ENCODE results near the gene TSEN54. TPM values are rescaled to one million over a fixed set of nuclear protein-coding genes. Genes with fewer than 3 reads are reported as not detected.
A peak's percentile ranks its signal among the peaks of the same experiment; 100 is the strongest.

The TSEN54 gene
- total and polyA plus RNA-seq, 8 donors = 14.9 to 105 (median 19.5) TPM

GRCh38 chr17:75487351-75488070 is 28.8 kb upstream of the TSEN54 start:
- peak in 2 of 4 donors; percentile 29 to 37 for ATAC-seq
- Histone ChIP-seq H3K27ac (peak overlapping the region in 2 of 4 donors; percentile 7 to 8), H3K4me1 (peaks cover 0 to 11% (median 0%) of the 10 kb centered on the region in 3 donors), H3K4me3 (no peak overlapping the region), H3K9me3 (no peaks in the 10 kb centered on the region), H3K27me3 (no peaks in the 10 kb centered on the region), H3K36me3 (no peaks in the 10 kb centered on the region)
- FAIRE-seq = no peak
- peak in 1 of 6 donors; percentile 30 for DNase-seq
- intact Hi-C loops (cut with DNase I) = no loop called here
- no peak for TF ChIP-seq CTCF (IDR thresholded peaks at IDR 0.05)
- 82% methylated on average over 12 of the region's 12 CpGs for WGBS, 2 donors

GRCh38 chr17:75488693-75489510 is 27.4 kb upstream of the TSEN54 start:
- TF ChIP-seq CTCF (IDR thresholded peaks at IDR 0.05) = no peak
- Histone ChIP-seq H3K4me3 (no peak overlapping the region), H3K27me3 (no peaks in the 10 kb centered on the region), H3K36me3 (peaks cover 0 to 10% (median 5%) of the 10 kb centered on the region in 3 donors), H3K4me1 (peaks cover 0 to 11% (median 0%) of the 10 kb centered on the region in 3 donors), H3K27ac (no peak overlapping the region), H3K9me3 (no peaks in the 10 kb centered on the region)
- no peak for ATAC-seq
- DNase-seq = no peak
- intact Hi-C loops (cut with DNase I) = no loop called here
- no peak for FAIRE-seq
- 90 to 93% methylated on average over 24 of the region's 24 CpGs for WGBS, 2 donors

GRCh38 chr17:75489511-75489955 is 26.8 kb upstream of the TSEN54 start:
- Histone ChIP-seq H3K27me3 (no peaks in the 10 kb centered on the region), H3K36me3 (peaks cover 0 to 12% (median 5%) of the 10 kb centered on the region in 3 donors), H3K27ac (no peak overlapping the region), H3K4me1 (peaks cover 0 to 11% (median 0%) of the 10 kb centered on the region in 3 donors), H3K4me3 (no peak overlapping the region), H3K9me3 (no peaks in the 10 kb centered on the region)
- ATAC-seq = no peak
- intact Hi-C loops (cut with DNase I) = no loop called here
- TF ChIP-seq CTCF (IDR thresholded peaks at IDR 0.05) = no peak
- FAIRE-seq = no peak
- WGBS, 2 donors = 87 to 92% methylated on average over 14 of the region's 14 CpGs
- no peak for DNase-seq

GRCh38 chr17:75490173-75490743 is 26.1 kb upstream of the TSEN54 start:
- Histone ChIP-seq H3K27ac (peak overlapping the region; percentile 31 to 58 (median 46)), H3K9me3 (no peaks in the 10 kb centered on the region), H3K4me1 (peaks cover 0 to 11% (median 0%) of the 10 kb centered on the region in 3 donors), H3K36me3 (peaks cover 0 to 12% (median 5%) of the 10 kb centered on the region in 3 donors), H3K27me3 (no peaks in the 10 kb centered on the region), H3K4me3 (no peak overlapping the region)
- DNase-seq = peak in 5 of 6 donors; percentile 59 to 78 (median 71)
- 41 to 57% methylated on average over 14 of the region's 14 CpGs for WGBS, 2 donors
- intact Hi-C loops (cut with DNase I) = no loop called here
- FAIRE-seq = no peak
- no peak for TF ChIP-seq CTCF (IDR thresholded peaks at IDR 0.05)
- ATAC-seq = peak; percentile 70 to 78 (median 76)
